CD1c-positive myeloid dendritic cell (primary cell): Measurements from ENCODE around the gene MOB1B.
"Not testable (repeated sequence)": the region's sequence is repeated elsewhere in the genome, so short reads cannot be mapped to it uniquely, and the experiment has no call there.

ENCODE experiments used
- DNase-seq: peaks from one replicate; pipeline ENCODE4 v3.0.0-alpha.2; 2016; ENCODE audit errors: extremely low spot score

MOB1B gene

DNA sequence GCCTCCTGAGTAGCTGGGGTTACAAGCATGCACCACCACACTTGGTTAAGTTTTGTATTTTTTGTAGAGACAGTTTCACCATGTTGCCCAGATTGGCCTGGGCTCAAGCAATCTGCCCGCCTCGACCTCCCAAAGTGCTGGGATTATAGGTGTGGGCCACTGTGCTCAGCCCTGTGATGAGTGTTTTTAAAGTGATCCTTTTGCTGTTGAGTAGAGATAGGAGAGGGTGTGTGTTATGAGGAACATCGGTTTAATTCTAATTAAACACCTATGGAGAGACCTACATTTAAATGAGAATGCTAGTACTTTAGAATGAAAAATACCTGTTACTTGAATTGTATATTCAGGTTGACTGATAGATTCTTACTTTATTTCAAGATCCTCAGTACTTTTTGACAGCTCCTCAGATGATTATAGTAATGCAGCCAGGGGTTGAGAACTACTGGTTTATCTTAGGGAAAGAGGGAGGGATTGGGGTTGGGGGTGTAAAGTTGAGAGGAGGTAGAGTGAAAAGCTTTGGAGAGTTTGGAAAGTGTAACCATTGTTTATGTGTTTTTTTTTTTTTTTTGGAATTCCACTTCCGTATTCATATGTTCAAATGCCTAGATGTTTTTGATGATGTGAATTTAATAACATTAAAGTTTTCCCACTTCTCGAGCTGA is 54.5 kb downstream of the MOB1B start:
- DNase-seq = no peak

DNA sequence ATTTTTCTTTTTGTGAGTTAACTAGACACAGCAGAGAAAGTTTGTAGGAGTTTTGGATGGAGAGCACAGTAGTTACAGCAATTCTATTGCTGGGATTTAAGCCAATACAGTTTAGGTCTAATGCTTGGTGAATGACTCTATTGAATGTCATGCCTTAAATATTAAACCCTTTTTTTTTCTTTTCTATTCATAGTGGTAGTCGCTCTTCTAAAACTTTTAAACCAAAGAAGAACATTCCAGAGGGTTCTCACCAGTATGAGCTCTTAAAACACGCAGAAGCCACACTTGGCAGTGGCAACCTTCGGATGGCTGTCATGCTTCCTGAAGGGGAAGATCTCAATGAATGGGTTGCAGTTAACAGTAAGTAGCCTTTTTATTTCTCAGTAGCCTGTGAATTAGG is 56.5 kb downstream of the MOB1B start:
- DNase-seq = no peak

- no peak for DNase-seq
These were observed 66.9 kb downstream of the MOB1B start for GRCh38 chr4:70969076-70969475.

DNA sequence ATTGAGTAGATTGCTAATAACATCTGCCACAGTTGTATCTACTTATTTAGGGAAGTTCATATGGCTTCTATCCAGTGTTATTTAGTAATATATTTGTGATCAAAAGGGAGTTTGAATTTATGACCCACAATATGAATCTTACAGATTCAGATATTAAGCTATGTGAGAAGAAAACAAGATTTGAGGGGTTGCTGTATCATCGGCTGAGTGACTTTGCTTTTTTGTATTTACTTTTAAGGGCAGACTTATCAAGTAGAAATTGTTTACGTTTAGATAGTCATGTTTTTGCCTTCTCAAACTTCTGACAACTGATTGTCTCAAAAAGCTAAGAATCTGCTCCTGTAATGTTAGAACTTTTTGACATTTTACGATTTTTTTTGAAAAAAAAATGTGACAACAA is 74.1 kb downstream of the MOB1B start:
- no peak for DNase-seq

DNA sequence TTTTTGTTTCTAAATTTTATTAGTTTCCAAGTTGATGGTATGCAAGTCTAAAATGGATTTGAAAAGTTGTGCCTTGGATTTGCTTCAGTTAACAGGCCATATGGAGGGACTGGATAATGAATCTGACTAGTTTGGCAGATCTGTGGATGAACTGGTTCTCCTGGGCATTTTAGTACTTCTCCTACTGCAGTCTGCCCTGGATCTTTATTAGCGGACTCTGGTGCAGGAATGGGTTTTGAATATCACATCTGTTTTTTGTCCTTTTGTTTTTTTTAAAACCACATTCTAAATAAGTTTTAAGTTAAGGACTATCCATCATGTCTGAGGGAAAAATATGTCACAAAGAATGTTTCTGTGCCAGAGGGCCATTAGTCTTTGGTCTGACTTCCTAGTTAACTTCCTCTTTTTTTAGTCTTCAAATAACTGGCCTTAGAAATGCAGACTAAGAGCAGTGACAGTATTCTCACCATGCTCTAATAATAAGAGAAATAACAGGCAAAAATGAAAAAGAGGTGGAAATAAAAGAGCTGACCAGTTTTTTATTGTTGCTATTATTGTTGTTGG is 77.4 kb downstream of the MOB1B start:
- peak; percentile 50 for DNase-seq

GRCh38 chr4:70980196-70980595 is 78.0 kb downstream of the MOB1B start:
- no peak for DNase-seq

- DNase-seq = no peak
These were observed 81.9 kb downstream of the MOB1B start for GRCh38 chr4:70984106-70984505.

GRCh38 chr4:70984589-70984988 is 82.4 kb downstream of the MOB1B start:
- no peak for DNase-seq

- no peak for DNase-seq
These were observed 89.4 kb downstream of the MOB1B start for GRCh38 chr4:70991596-70991995.

GRCh38 chr4:70992391-70992881 is 90.3 kb downstream of the MOB1B start:
- no peak for DNase-seq

DNA sequence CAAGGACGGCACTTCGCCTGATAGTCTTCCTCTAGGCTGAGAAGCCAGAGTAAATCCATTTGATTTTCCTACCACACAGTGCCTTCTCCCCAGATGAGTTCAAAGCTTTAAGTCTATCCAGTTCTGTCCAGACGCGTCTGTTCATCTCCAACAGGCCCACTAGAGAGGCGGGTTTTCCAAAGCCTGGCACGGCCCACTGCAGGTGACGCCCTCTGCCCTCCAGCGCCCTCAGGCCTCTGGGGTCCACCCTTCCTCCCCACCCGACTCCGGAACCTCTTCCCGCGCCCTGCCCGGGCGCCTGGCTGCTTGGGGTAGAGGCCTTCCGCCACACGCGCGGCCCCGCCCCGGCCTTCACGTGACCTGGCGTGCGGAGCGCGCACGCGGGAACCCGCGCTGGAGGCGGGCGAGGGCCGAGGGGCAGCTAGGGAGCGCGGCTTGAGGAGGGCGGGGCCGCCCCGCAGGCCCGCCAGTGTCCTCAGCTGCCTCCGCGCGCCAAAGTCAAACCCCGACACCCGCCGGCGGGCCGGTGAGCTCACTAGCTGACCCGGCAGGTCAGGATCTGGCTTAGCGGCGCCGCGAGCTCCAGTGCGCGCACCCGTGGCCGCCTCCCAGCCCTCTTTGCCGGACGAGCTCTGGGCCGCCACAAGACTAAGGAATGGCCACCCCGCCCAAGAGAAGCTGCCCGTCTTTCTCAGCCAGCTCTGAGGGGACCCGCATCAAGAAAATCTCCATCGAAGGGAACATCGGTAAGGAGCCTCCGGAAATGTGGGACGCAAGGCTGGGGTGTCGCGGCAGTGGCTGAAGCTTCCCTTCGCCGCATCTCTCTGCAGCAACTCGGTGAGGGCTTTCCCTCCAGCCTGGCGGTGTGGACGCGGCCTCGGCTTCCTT is 91.3 kb downstream of the MOB1B start, which contains the start of gene DCK:
Gene DCK (plus strand): TSS at position 469 of the 888 bp plus-strand sequence. CDS start 187 bp downstream, at position 656.
- peak; percentile 95 for DNase-seq

DNA sequence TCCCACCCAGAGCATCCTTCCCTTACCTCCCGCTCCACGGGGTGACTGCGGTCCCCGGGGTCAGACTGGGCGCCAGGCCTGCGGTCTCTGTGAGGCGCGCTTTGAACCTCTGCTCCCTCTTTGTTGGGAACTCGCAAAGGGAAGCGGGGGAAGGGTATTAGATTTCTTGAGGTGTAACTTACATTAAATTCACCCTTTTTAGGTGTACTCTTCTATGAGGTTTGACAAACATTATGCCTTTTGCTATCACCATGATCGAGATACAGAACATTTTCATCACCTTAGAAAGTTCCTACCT is 91.8 kb downstream of the MOB1B start:
- DNase-seq = no peak

DNA sequence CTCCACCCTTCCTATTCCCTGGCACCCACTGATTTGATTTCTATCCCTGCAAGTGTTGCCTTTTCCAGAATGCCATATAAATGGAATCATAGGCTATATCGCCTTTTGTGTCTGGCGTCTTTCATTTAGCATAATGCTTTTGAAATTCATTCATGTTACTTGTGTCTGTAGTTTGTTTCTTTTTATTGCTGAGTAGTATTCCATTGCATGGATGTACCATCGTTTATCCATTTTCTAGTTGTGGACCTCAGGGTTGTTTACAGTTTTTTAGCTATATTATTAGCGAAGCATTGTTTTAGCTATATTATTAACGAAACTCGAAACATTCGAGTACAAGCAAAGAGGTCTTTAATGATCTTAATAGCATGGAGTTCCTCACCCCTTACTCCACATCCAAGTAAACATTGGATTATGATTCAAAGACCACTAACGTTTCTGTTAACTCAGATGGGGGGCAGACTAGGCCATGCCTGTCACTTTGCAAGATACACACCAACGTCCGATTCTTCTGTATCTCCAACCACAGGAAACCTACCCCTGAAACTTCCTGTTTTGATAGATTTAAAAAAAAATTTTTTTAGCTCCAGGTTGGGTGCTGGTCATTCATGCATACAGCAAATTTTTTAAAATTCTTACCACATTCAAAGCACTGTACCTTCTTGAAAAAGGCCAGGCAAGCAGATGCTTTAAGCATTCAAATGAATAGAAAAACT is 92.4 kb downstream of the MOB1B start:
- peak; percentile 47 for DNase-seq

DNA sequence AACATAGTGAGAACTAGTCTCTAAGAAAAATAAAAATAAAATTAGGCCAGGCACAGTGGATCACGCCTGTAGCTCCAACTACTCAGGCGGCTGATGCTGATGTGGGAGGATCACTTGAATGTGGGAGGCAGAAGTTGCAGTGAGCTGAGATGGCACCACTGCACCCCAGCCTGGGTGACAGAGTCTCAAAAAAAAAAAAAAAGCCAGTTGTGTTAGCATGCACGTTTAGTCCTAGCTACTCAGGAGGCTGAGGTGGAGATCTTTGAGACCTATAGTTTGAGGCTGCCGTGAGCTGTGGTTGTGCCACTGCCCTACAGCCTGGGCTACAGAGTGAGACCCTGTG is 93.8 kb downstream of the MOB1B start:
- DNase-seq = peak; percentile 29

- peak; percentile 47 for DNase-seq
These were observed 94.9 kb downstream of the MOB1B start for GRCh38 chr4:70997036-70997435.

GRCh38 chr4:70997546-70997945 is 95.4 kb downstream of the MOB1B start:
- DNase-seq = no peak

DNA sequence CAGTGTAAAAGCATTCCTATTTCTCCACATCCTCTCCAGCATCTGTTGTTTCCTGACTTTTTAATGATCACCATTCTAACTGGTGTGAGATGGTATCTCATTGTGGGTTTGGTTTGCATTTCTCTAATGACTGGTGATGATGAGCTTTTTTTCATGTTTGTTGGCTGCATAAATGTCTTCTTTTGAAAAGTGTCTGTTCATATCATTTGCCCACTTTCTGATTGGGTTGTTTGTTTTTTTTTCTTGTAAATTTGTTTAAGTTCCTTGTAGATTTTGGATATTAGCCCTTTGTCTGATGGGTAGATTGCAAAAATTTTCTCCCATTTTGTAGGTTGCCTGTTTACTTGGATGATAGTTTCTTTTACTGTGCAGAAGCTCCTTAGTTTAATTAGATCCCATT is 97.5 kb downstream of the MOB1B start:
- not testable (repeated sequence) for DNase-seq

GRCh38 chr4:71001363-71001762 is 99.2 kb downstream of the MOB1B start:
- DNase-seq = not testable (repeated sequence)

DNA sequence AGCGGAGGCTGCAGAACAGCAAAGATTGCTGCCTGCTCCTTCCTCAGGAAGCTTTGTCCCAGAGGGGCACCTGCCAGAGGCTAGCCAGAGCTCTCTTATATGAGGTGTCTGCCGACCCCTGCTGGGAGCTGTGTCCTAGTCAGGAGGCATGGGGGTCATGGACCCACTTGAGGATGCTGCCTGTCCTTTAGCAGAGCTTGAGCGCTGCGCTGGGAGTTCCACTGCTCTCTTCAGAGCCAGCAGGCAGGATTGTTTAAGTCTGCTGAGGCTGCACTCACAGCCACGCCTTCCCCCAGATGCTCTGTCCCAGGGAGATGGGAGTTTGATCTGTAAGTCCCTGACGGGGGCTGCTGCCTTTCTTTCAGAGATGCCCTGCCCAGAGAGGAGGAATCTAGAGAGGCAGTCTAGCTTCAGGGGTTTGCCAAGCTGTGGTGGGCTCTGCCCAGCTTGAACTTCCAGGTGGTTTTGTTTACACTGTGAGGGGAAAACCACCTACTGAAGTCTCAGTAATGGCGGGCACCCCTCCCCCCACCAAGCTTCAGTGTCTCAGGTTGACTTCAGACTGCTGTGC is 102.2 kb downstream of the MOB1B start:
- DNase-seq = no peak

DNA sequence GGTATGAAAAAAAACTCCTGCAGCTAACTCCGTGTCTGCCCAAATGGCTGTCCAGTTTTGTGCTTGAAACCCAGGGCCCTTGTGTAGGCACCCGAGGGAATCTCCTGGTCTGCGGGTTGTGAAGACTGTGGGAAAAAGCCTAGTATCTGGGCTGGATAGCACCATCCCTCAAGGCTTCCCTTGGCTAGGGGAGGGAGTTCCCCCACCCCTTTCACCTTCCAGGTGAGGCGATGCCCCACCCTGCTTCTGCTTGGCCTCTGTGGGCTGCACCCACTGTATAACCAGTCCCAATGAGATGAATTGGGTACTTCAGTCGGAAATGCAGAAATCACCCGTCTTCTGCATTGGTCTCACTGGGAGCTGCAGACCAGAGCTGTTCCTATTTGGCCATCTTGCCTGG is 102.9 kb downstream of the MOB1B start:
- DNase-seq = not testable (repeated sequence)

DNA sequence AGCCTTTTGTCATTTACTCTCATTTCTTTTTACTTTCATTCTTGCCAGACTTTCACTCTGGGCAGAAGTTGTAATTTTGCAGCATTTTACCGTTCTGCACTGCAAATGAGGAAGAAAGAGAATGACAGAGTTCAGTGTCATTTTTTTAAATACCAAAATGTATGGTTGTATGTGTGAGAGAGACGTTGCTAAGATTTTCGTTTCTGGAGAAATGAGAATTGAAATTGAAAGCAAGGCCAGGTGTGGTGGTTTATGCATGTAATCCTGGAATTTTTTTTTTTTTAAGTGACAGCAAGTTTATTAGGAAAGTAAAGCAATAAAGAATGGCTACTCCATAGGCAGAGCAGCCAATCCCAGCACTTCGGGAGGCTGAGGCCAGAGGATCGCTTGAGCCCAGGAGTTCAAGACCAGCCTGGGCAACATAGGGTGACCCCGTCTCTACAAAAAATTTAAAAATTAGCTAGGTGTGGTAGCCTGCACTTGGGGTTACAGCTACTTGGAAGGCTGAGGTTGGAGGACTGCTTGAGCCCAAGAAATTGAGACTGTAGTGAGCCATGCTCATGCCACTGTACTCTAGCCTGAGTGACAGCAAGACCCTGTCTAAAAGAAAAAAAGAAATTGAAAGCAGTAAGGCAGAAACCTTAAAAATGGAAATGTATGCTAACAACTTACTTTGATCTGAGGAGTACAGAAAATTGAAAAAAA is 104.2 kb downstream of the MOB1B start:
- DNase-seq = peak; percentile 61
